A549 treated with RU486 at 1 μM for 4 hours (cell line): ENCODE measurements around the gene URI1. TPM values are rescaled to one million over a fixed set of nuclear protein-coding genes. Genes with fewer than 3 reads are reported as not detected.

Experiments
- total RNA-seq: library from RNA; stranded (reverse); fragments of 200-300 nt; extraction: Qiagen RNA extraction; gene quantifications from 5 replicates; pipeline ENCODE4 v1.2.3, GENCODE V29; 2022; ENCODE audit warnings: low read depth

URI1 gene
- total RNA-seq: 71.9 to 112 TPM (median 92.9 TPM) in 5 replicates

GRCh38 chr19:29941828-29942403, at the start of gene URI1:
Gene URI1, plus strand, starts transcription at chr19:29942239. Its CDS starts 309 bp downstream, at chr19:29942548.

Other genes with a start within 250 kb of the URI1 start
- 36.9 to 54.5 TPM (median 43.9 TPM) in 5 replicates for gene C19orf12, start 227.0 kb upstream of the URI1 start, total RNA-seq
- 22.5 to 26.7 TPM (median 24.9 TPM) in 5 replicates for gene CCNE1, start 130.2 kb upstream of the URI1 start, total RNA-seq